IMR-90 (cell line): ENCODE data around the gene MICAL3. TPM values are rescaled to one million over a fixed set of nuclear protein-coding genes. Genes with fewer than 3 reads are reported as not detected.
A peak's percentile ranks its signal among the peaks of the same experiment; 100 is the strongest.

Experiments used
- ATAC-seq: fragments of 200-7000 bp; cut with Tn5 transposase; 2 replicates; pipeline ENCODE4 v1.9.1; 2020; ENCODE audit warnings: low read depth, mild to moderate bottlenecking, moderate library complexity
- BruUV-seq: library from RNA; stranded (reverse); fragments of 400-500 nt; replicated peaks from 2 replicates; lab custom pipeline; 2021; lab: Mats Ljungman, UMichigan
- CTCF ChIA-PET: fragments of 300-600 bp; formaldehyde crosslinking; extraction: SDS; loops from one replicate; lab custom pipeline; 2021; ENCODE audit warnings: antibody characterized with exemption; lab: Yijun Ruan, JAX
- POLR2A ChIA-PET: fragments of 300-600 bp; sonication (Branson Sonifier 250); formaldehyde crosslinking; loops from one replicate; lab custom pipeline; 2022; ENCODE audit warnings: antibody characterized with exemption; ENCODE audit not compliant: unreplicated experiment; lab: Charles Lee
- DNase-seq: peaks from one replicate; pipeline ENCODE4 v3.0.0; 2013
- H2AFZ ChIP-seq: replicated peaks from 2 replicates; pipeline ENCODE3; 2013; ENCODE audit warnings: low read length, mild to moderate bottlenecking; ENCODE audit not compliant: poor library complexity
- H2AK5ac ChIP-seq: 2 replicates; pipeline ENCODE4 v1.6.1; 2013; ENCODE audit warnings: low read depth, low read length, inconsistent platforms
- H2AK9ac ChIP-seq: replicated peaks from 2 replicates; pipeline ENCODE3; 2013; ENCODE audit warnings: mild to moderate bottlenecking, low read depth, low read length, moderate library complexity; ENCODE audit not compliant: poor library complexity
- H2BK120ac ChIP-seq: 2 replicates; pipeline ENCODE4 v1.6.1; 2013; ENCODE audit warnings: low read depth, low read length, inconsistent platforms
- H2BK15ac ChIP-seq: 3 replicates; pipeline ENCODE4 v1.6.1; 2013; ENCODE audit warnings: low read depth, low read length, inconsistent platforms
- H2BK20ac ChIP-seq: 2 replicates; pipeline ENCODE4 v1.6.1; 2013; ENCODE audit warnings: low read depth, mild to moderate bottlenecking, inconsistent platforms, low read length, moderate library complexity
- H2BK5ac ChIP-seq: 2 replicates; pipeline ENCODE4 v1.6.1; 2013; ENCODE audit warnings: mild to moderate bottlenecking, low read depth, low read length, inconsistent platforms; ENCODE audit not compliant: poor library complexity, severe bottlenecking
- H3K14ac ChIP-seq: replicated peaks from 2 replicates; pipeline ENCODE4 v1.6.1; 2013; ENCODE audit warnings: low read depth, low read length, inconsistent platforms
- H3K18ac ChIP-seq: 2 replicates; pipeline ENCODE4 v1.6.1; 2013; ENCODE audit warnings: low read depth, low read length, control low read depth
- H3K23ac ChIP-seq: 2 replicates; pipeline ENCODE4 v1.6.1; 2013; ENCODE audit warnings: low read depth, low read length, inconsistent platforms
- H3K27ac ChIP-seq: 2 replicates; pipeline ENCODE4 v1.5.1; 2013; ENCODE audit warnings: mild to moderate bottlenecking, control low read depth, low read length; ENCODE audit not compliant: insufficient read depth
- H3K27me3 ChIP-seq: 2 replicates; pipeline ENCODE4 v1.6.1; 2013; ENCODE audit warnings: low read length; ENCODE audit not compliant: control insufficient read depth, insufficient read depth
- H3K36me3 ChIP-seq: 2 replicates; pipeline ENCODE4 v1.6.1; 2013; ENCODE audit warnings: low read length, mixed read lengths; ENCODE audit not compliant: control insufficient read depth, insufficient read depth
- H3K4ac ChIP-seq: 2 replicates; pipeline ENCODE4 v1.6.1; 2013; ENCODE audit warnings: low read depth, low read length, inconsistent platforms
- H3K4me1 ChIP-seq: 2 replicates; pipeline ENCODE4 v1.6.1; 2013; ENCODE audit warnings: low read length, mixed read lengths; ENCODE audit not compliant: control insufficient read depth, insufficient read depth
- H3K4me2 ChIP-seq: 2 replicates; pipeline ENCODE4 v1.6.1; 2013; ENCODE audit warnings: low read depth, mild to moderate bottlenecking, control low read depth, low read length, moderate library complexity
- H3K4me3 ChIP-seq: 2 replicates; pipeline ENCODE4 v1.5.1; 2013; ENCODE audit warnings: low read depth, mild to moderate bottlenecking, control low read depth, low read length, moderate library complexity; ENCODE audit not compliant: insufficient read depth
- H3K56ac ChIP-seq: 2 replicates; pipeline ENCODE4 v1.6.1; 2013; ENCODE audit warnings: low read length, inconsistent platforms; ENCODE audit not compliant: insufficient read depth; ENCODE audit errors: extremely low read depth
- H3K79me1 ChIP-seq, 2 experiments: 2 replicates each; pipeline ENCODE4 v1.6.1; 2013; ENCODE audit warnings: low read length in 2 of 2, inconsistent platforms in 1 of 2, low read depth in 1 of 2
- H3K9ac ChIP-seq: 2 replicates; pipeline ENCODE4 v1.6.1; 2013; ENCODE audit warnings: low read depth, low read length, control low read depth
- H3K9me1 ChIP-seq: 2 replicates; pipeline ENCODE4 v1.6.1; 2013; ENCODE audit warnings: low read length, inconsistent platforms; ENCODE audit not compliant: insufficient read depth
- H3K9me3 ChIP-seq: 2 replicates; pipeline ENCODE4 v1.6.1; 2013; ENCODE audit warnings: low read length; ENCODE audit not compliant: control insufficient read depth, insufficient read depth
- H4K20me1 ChIP-seq: 2 replicates; pipeline ENCODE4 v1.6.1; 2013; ENCODE audit warnings: low read length, inconsistent platforms; ENCODE audit not compliant: insufficient read depth
- H4K5ac ChIP-seq: 2 replicates; pipeline ENCODE4 v1.6.1; 2013; ENCODE audit warnings: mild to moderate bottlenecking, low read depth, low read length, control low read depth
- H4K8ac ChIP-seq, 2 experiments: 2 replicates each; pipeline ENCODE4 v1.6.1; 2013; ENCODE audit warnings: low read depth in 2 of 2, low read length in 2 of 2, control low read depth in 1 of 2, inconsistent platforms in 1 of 2
- H4K91ac ChIP-seq: 2 replicates; pipeline ENCODE4 v1.6.1; 2013; ENCODE audit warnings: low read depth, low read length, inconsistent platforms; ENCODE audit not compliant: insufficient read depth
- FOS ChIP-seq: fragments of 150-350 bp; IDR thresholded peaks from 2 replicates; pipeline ENCODE4 v1.6.1; 2016; ENCODE audit warnings: low read depth, low read length
- MAFK ChIP-seq: IDR thresholded peaks from 2 replicates; pipeline ENCODE4 v1.6.1; 2012; ENCODE audit warnings: low read depth, low read length, improper control_type of control experiment
- MAZ ChIP-seq: IDR thresholded peaks from 2 replicates; pipeline ENCODE4 v1.6.1; 2012; ENCODE audit warnings: low read depth, mild to moderate bottlenecking, low read length, improper control_type of control experiment, moderate library complexity, borderline replicate concordance
- POLR2A ChIP-seq: IDR thresholded peaks from 2 replicates; pipeline ENCODE4 v1.6.1; 2012; ENCODE audit warnings: mild to moderate bottlenecking, low read depth, low read length
- SMC3 ChIP-seq: fragments of 150-350 bp; IDR thresholded peaks from 2 replicates; pipeline ENCODE4 v1.6.1; 2016; ENCODE audit warnings: low read depth, mild to moderate bottlenecking, antibody characterized with exemption, low read length, moderate library complexity
- WGBS, 2 experiments: methylation state at CpG; one replicate each; pipeline versions ENCODE4 v1.1.5 to v1.1.7; 2013; ENCODE audit warnings: missing lambda C conversion rate in 2 of 2; ENCODE audit not compliant: insufficient read length in 1 of 2; ENCODE audit errors: extremely low coverage in 2 of 2; 5-methylcytosine and 5-hydroxymethylcytosine counted together
- dilution Hi-C: fragments of 300-500 bp; cut with HindIII; formaldehyde crosslinking; loops from one replicate; pipeline ENCODE4 v1.14.3; 2018; ENCODE audit warnings: low sequenced_read_pairs; ENCODE audit not compliant: unreplicated experiment
- in situ Hi-C: fragments of 300-500 bp; cut with MboI; formaldehyde crosslinking; loops from 3 replicates; pipeline ENCODE4 v1.14.3; 2019; ENCODE audit warnings: low sequenced_read_pairs, inconsistent platforms, mixed read lengths
- intact Hi-C: fragments of 100-400 bp; cut with micrococcal nuclease; formaldehyde crosslinking; loops from 2 replicates; pipeline ENCODE4 v1.10.0; 2022
- polyA plus RNA-seq, 3 experiments: library from polyadenylated mRNA; depleted of rRNA; stranded (reverse); fragments of >200 nt; gene quantifications; 2 replicates each; pipeline ENCODE4 v1.2.3, GENCODE V29; 2012; ENCODE audit warnings: low replicate concordance in 1 of 3
- total RNA-seq: library from RNA; depleted of rRNA; stranded (reverse); fragments of >200 nt; gene quantifications from 2 replicates; pipeline ENCODE4 v1.2.3, GENCODE V29; 2012

The MICAL3 gene
- total and polyA plus RNA-seq, 2 of the 4 experiments (the other 2 are of a cell fraction), result 17.6 to 26.8 TPM

GRCh38 chr22:17774926-17775685 is 249.3 kb downstream of the MICAL3 start:
- intact Hi-C loops, result no loop called here
- no peak overlapping the region for H3K56ac ChIP-seq
- H4K20me1 ChIP-seq, result peaks cover 35% of the 10 kb centered on the region
- H3K27ac ChIP-seq, result no peak overlapping the region
- H3K4me1 ChIP-seq, result peaks cover 15% of the 10 kb centered on the region
- dilution Hi-C loops, result no loop called here
- DNase-seq (no peak), ATAC-seq (no peak)
- H4K91ac ChIP-seq, result no peak overlapping the region
- in situ Hi-C loops, result loop anchor here (5.0 kb wide), 1 partner anchor 43 kb away; no protein-coding TSS in a partner anchor
- no peaks in the 10 kb centered on the region for H3K36me3 ChIP-seq
- no peak overlapping the region for H3K4me3 ChIP-seq
- 84% methylated on average over 18 of the region's 27 CpGs; no CpG with 5 or more reads in 1 of the 2 experiments for WGBS, 2 experiments
- POLR2A ChIA-PET, result no interaction called here
- no peak overlapping the region for H2BK20ac ChIP-seq
- peaks cover 16% of the 10 kb centered on the region; the same call in 1 of the 2 replicates for H3K9me1 ChIP-seq
- H2BK15ac ChIP-seq, result 0 out of 3 replicates have a peak overlapping the region, but pooled peaks have one; percentile 64
- CTCF ChIA-PET, result no interaction called here
- H4K5ac ChIP-seq, result no peak overlapping the region
- H3K4ac ChIP-seq, result no peak overlapping the region
- no peaks in the 10 kb centered on the region for H3K27me3 ChIP-seq
- peak overlapping the region; percentile 18 for H2AFZ ChIP-seq
- TF ChIP-seq MAFK, result no peak
- no peak for TF ChIP-seq POLR2A
- no peak for TF ChIP-seq SMC3
- no peak for TF ChIP-seq MAZ
- TF ChIP-seq FOS, result no peak
- H4K8ac ChIP-seq, result no peak overlapping the region; a peak in 1 of 4 replicates
- H2BK120ac ChIP-seq, result no peak overlapping the region
- H3K9ac ChIP-seq, result no peak overlapping the region
- peak overlapping the region; percentile 17 for H2AK9ac ChIP-seq
- no peak overlapping the region for H2BK5ac ChIP-seq
- H3K18ac ChIP-seq, result no peak overlapping the region
- H3K4me2 ChIP-seq, result no peak overlapping the region; the same call in 1 of the 2 replicates
- peaks cover 9 to 30% of the 10 kb centered on the region in 2 experiments; a peak in 3 of 4 replicates for H3K79me1 ChIP-seq
- no peaks in the 10 kb centered on the region for H3K9me3 ChIP-seq
- no peak overlapping the region for H3K23ac ChIP-seq
- H3K14ac ChIP-seq, result no peak overlapping the region
- BruUV-seq, result no TSS peak
- H2AK5ac ChIP-seq, result no peak overlapping the region
